OCI-LY3 (cell line): Measurements from ENCODE around the gene TP63.

ENCODE experiments used
- EZH2phosphoT487 ChIP-seq: fragments of 200-600 bp; shearing (Covaris generic); IDR thresholded peaks from 2 replicates; pipeline ENCODE4 v1.6.1; 2018; ENCODE audit warnings: antibody characterized with exemption, mixed run types, low read depth
- TF ChIP-seq, protein P1 (sequence below): fragments of 200-600, 300-600 bp; sonication (generic); IDR thresholded peaks from 2 replicates; pipeline ENCODE4 v1.5.1; 2014; ENCODE audit warnings: antibody characterized with exemption, low read length, low read depth

DNA sequence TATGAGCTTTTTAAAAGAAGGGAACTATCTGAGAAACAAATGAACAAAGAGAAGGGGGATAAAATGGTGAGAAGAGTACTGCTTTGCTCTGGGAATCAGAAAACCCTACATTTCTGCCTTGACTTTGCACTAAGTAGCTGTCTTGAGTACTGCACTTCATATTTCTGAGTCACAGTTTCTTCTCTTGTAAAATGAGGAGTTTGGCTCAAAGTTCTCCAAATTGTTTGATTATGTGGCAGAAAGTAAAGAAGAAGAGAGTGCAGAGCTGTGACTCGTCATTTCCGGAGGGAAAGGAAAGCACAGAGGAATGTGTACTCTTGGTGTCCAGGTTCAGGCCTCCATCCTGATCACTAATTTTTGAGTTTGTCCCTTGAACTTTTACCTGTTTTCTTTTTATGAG, 54.7 kb downstream of the TP63 start:
- TF ChIP-seq, protein P1, sequence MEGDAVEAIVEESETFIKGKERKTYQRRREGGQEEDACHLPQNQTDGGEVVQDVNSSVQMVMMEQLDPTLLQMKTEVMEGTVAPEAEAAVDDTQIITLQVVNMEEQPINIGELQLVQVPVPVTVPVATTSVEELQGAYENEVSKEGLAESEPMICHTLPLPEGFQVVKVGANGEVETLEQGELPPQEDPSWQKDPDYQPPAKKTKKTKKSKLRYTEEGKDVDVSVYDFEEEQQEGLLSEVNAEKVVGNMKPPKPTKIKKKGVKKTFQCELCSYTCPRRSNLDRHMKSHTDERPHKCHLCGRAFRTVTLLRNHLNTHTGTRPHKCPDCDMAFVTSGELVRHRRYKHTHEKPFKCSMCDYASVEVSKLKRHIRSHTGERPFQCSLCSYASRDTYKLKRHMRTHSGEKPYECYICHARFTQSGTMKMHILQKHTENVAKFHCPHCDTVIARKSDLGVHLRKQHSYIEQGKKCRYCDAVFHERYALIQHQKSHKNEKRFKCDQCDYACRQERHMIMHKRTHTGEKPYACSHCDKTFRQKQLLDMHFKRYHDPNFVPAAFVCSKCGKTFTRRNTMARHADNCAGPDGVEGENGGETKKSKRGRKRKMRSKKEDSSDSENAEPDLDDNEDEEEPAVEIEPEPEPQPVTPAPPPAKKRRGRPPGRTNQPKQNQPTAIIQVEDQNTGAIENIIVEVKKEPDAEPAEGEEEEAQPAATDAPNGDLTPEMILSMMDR, result no peak
- TF ChIP-seq EZH2phosphoT487, result no peak
